GM12878 (cell line): ENCODE data around the gene AKNA. TPM values are rescaled to one million over a fixed set of nuclear protein-coding genes. Genes with fewer than 3 reads are reported as not detected.

Source experiments
- ATAC-seq: fragments of 200-7000 bp; cut with Tn5 transposase; 3 replicates; pipeline ENCODE4 v1.9.1; 2020; ENCODE audit warnings: mild to moderate bottlenecking, moderate library complexity
- BruUV-seq: library from RNA; stranded (reverse); fragments of 400-500 nt; replicated peaks from 2 replicates; lab custom pipeline; 2021; lab: Mats Ljungman, UMichigan
- CTCF ChIA-PET: fragments of 300-600 bp; sonication (Branson Sonifier 250); formaldehyde crosslinking; extraction: SDS; loops from one replicate; lab custom pipeline; 2021; ENCODE audit warnings: inconsistent platforms; lab: Yijun Ruan, JAX
- POLR2A ChIA-PET: fragments of 350-600 bp; formaldehyde crosslinking; extraction: SDS; loops from one replicate; lab custom pipeline; 2021; ENCODE audit warnings: inconsistent platforms; lab: Charles Lee
- RAD21 ChIA-PET: fragments of 300-600 bp; sonication (Branson Sonifier 250); formaldehyde crosslinking; loops from one replicate; lab custom pipeline; 2023; ENCODE audit warnings: antibody characterized with exemption; ENCODE audit not compliant: unreplicated experiment; lab: Charles Lee
- SMC1A ChIA-PET: fragments of 300-600 bp; sonication (Branson Sonifier 250); formaldehyde crosslinking; loops from one replicate; lab custom pipeline; 2023; ENCODE audit not compliant: unreplicated experiment, uncharacterized antibody; lab: Charles Lee
- DNase-seq: peaks from one replicate; pipeline ENCODE4 v3.0.0-alpha.2; 2011; ENCODE audit warnings: low read depth, low spot score
- FAIRE-seq: peaks from 3 replicates; lab custom pipeline; 2011; peaks lifted over from hg19 to GRCh38; lab: Jason Lieb, UNC
- H2AFZ ChIP-seq: 2 replicates; pipeline ENCODE4 v1.6.0; 2011; ENCODE audit warnings: low read depth, low read length, control low read depth; ENCODE audit not compliant: control insufficient read depth
- H3K27ac ChIP-seq: 2 replicates; pipeline ENCODE4 v1.5.1; 2011; ENCODE audit warnings: control low read depth; ENCODE audit not compliant: control insufficient read depth, insufficient read depth
- H3K27me3 ChIP-seq, 2 experiments: replicated peaks in 1 of 2; 2 replicates each; pipeline versions ENCODE4 v1.6.0 to v1.6.1; 2011; ENCODE audit warnings: low read length in 1 of 2; ENCODE audit not compliant: control insufficient read depth in 2 of 2, insufficient read depth in 2 of 2
- H3K36me3 ChIP-seq, 2 experiments: 2 replicates each; pipeline ENCODE4 v1.5.1; 2011; ENCODE audit warnings: low read length in 1 of 2; ENCODE audit not compliant: control insufficient read depth in 2 of 2, insufficient read depth in 2 of 2
- H3K4me1 ChIP-seq: 2 replicates; pipeline ENCODE4 v1.6.1; 2011; ENCODE audit warnings: mild to moderate bottlenecking, low read length, moderate library complexity, mixed read lengths; ENCODE audit not compliant: control insufficient read depth, insufficient read depth
- H3K4me2 ChIP-seq: 2 replicates; pipeline ENCODE4 v1.6.0; 2011; ENCODE audit warnings: control low read depth; ENCODE audit not compliant: control insufficient read depth, insufficient read depth
- H3K4me3 ChIP-seq: fragments of 200-600 bp; sonication (generic); 2 replicates; pipeline ENCODE4 v1.5.1; 2016
- H3K79me2 ChIP-seq: 2 replicates; pipeline ENCODE4 v1.6.0; 2011; ENCODE audit warnings: low read length; ENCODE audit not compliant: control insufficient read depth, insufficient read depth
- H3K9ac ChIP-seq: 2 replicates; pipeline ENCODE4 v1.8.0; 2011; ENCODE audit warnings: low read length, control low read depth, mixed read lengths; ENCODE audit not compliant: control insufficient read depth, insufficient read depth
- H3K9me3 ChIP-seq: replicated peaks from 3 replicates; pipeline ENCODE4 v1.5.1; 2011; ENCODE audit warnings: mild to moderate bottlenecking, low read length; ENCODE audit not compliant: control insufficient read depth, insufficient read depth
- H4K20me1 ChIP-seq: 2 replicates; pipeline ENCODE4 v1.6.0; 2011; ENCODE audit not compliant: control insufficient read depth, insufficient read depth
- ATF7 ChIP-seq: fragments of 450-650 bp; IDR thresholded peaks from 2 replicates; pipeline ENCODE4 v1.6.1; 2016; ENCODE audit warnings: low read depth, mild to moderate bottlenecking
- BRCA1 ChIP-seq: IDR thresholded peaks from 2 replicates; pipeline ENCODE4 v1.6.1; 2011; ENCODE audit warnings: low read depth, low read length, improper control_type of control experiment
- CBFB ChIP-seq: IDR thresholded peaks from 2 replicates; pipeline ENCODE4 v1.6.1; 2016; ENCODE audit warnings: antibody characterized with exemption, low read depth
- CBX3 ChIP-seq: fragments of 200-600 bp; sonication (generic); IDR thresholded peaks from 2 replicates; pipeline ENCODE4 v1.6.1; 2016; ENCODE audit warnings: low read depth, borderline replicate concordance
- FOXM1 ChIP-seq: IDR thresholded peaks from 2 replicates; pipeline ENCODE4 v1.6.1; 2012; ENCODE audit warnings: low read depth, mild to moderate bottlenecking, inconsistent platforms, low read length, moderate library complexity
- GABPA ChIP-seq: IDR thresholded peaks from 2 replicates; pipeline ENCODE4 v1.6.1; 2014; ENCODE audit warnings: antibody characterized with exemption, low read depth, mild to moderate bottlenecking, inconsistent platforms
- HDGF ChIP-seq: fragments of 450-650 bp; IDR thresholded peaks from 2 replicates; pipeline ENCODE4 v1.6.1; 2016; ENCODE audit warnings: antibody characterized with exemption
- MTA3 ChIP-seq: IDR thresholded peaks from 2 replicates; pipeline ENCODE4 v1.6.1; 2012; ENCODE audit warnings: low read length, inconsistent platforms, borderline replicate concordance
- RAD21 ChIP-seq: IDR thresholded peaks from 2 replicates; pipeline ENCODE4 v1.6.1; 2011; ENCODE audit warnings: mild to moderate bottlenecking, low read depth, low read length, moderate library complexity; ENCODE audit not compliant: insufficient read depth
- RAD51 ChIP-seq: fragments of 450-650 bp; IDR thresholded peaks from 2 replicates; pipeline ENCODE4 v1.6.1; 2016; ENCODE audit warnings: moderate library complexity, mild to moderate bottlenecking, inconsistent platforms
- RELA ChIP-seq: fragments of 450-650 bp; IDR thresholded peaks from 2 replicates; pipeline ENCODE4 v1.8.0; 2014; ENCODE audit warnings: borderline replicate concordance; ENCODE audit not compliant: partially characterized antibody
- SMC3 ChIP-seq: IDR thresholded peaks from 2 replicates; pipeline ENCODE4 v1.6.1; 2011; ENCODE audit warnings: low read length, improper control_type of control experiment, borderline replicate concordance
- SUZ12 ChIP-seq: fragments of 200-600 bp; sonication (generic); IDR thresholded peaks from one replicate; pipeline ENCODE4 v1.6.1; 2018; ENCODE audit warnings: antibody characterized with exemption, mild to moderate bottlenecking; ENCODE audit not compliant: unreplicated experiment
- ZBTB4 ChIP-seq: fragments of 450-650 bp; formaldehyde crosslinking; IDR thresholded peaks from 2 replicates; pipeline ENCODE4 v1.4.0; 2022; ENCODE audit warnings: mild to moderate bottlenecking, moderate library complexity
- ZNF274 ChIP-seq: IDR thresholded peaks from one replicate; pipeline ENCODE4 v1.8.0; 2011; ENCODE audit not compliant: insufficient read length, insufficient read depth
- WGBS: methylation state at CpG from one replicate; pipeline ENCODE4 v1.1.6; 2016; ENCODE audit warnings: low lambda C conversion rate; ENCODE audit not compliant: insufficient replicate concordance, insufficient coverage; ENCODE audit errors: missing lambda C conversion rate; 5-methylcytosine and 5-hydroxymethylcytosine counted together
- in situ Hi-C: fragments of 300-500 bp; cut with MboI; formaldehyde crosslinking; loops from 9 replicates; pipeline ENCODE4 v1.14.3; 2018; ENCODE audit warnings: mixed read lengths
- intact Hi-C: fragments of 100-400 bp; cut with micrococcal nuclease; formaldehyde crosslinking; loops from one replicate; pipeline ENCODE4 v1.14.2; 2022; ENCODE audit not compliant: unreplicated experiment
- polyA plus RNA-seq, 11 experiments: library from polyadenylated mRNA; depleted of rRNA in 4 of 11; unstranded in 6 of 11; stranded (reverse) in 5 of 11; fragments of >200 nt; fragmentation: Nextera tagmentation in 4 of 11; fragmentation: Illumina TruSeq in 1 of 11; extraction: Ambion mirVana in 4 of 11; extraction: Trizol in 1 of 11; gene quantifications; 1 replicate in 1 of 11; 2 replicates in 10 of 11; pipeline versions ENCODE4 v1.2.1 to v1.2.3, GENCODE V29; 2011 to 2016; ENCODE audit warnings: inconsistent platforms in 2 of 11, missing spikeins in 2 of 11, low read depth in 1 of 11
- total RNA-seq, 4 experiments: library from RNA; depleted of rRNA in 3 of 4; stranded (reverse); fragments of >200 nt in 3 of 4; fragmentation: Illumina TruSeq in 1 of 4; extraction: Trizol in 1 of 4; gene quantifications; 2 replicates each; pipeline versions ENCODE4 v1.2.1 to v1.2.3, GENCODE V29; 2013 to 2021

Gene AKNA
- total and polyA plus RNA-seq, 10 of the 15 experiments (the other 5 are each of a cell fraction or from before 2014, with no cell fraction given) = 1.6 to 132 (median 35.3) TPM

- no peaks in the 10 kb centered on the region for H3K36me3 ChIP-seq
- FAIRE-seq = no peak
- intact Hi-C loops (no loop called here), in situ Hi-C loops (loop anchor here (10.0 kb wide), 1 partner anchor 1111 kb away; no protein-coding TSS in a partner anchor)
- no peaks in the 10 kb centered on the region for H3K9me3 ChIP-seq
- no TSS peak for BruUV-seq
- H4K20me1 ChIP-seq = no peaks in the 10 kb centered on the region
- H3K27me3 ChIP-seq = no peaks in the 10 kb centered on the region
- ATAC-seq = peak; percentile 10; the same call in 2 of the 3 replicates
- DNase-seq = no peak
- no peak overlapping the region for H3K9ac ChIP-seq
- POLR2A ChIA-PET = interaction anchor here (0.9 kb wide), 1 partner anchor 242 kb away, joined by 3 read pairs; no protein-coding TSS in a partner anchor
- no peak overlapping the region for H2AFZ ChIP-seq
- WGBS = 14% methylated on average over 5 of the region's 5 CpGs
- peaks cover 4% of the 10 kb centered on the region; the same call in 1 of the 2 replicates for H3K4me1 ChIP-seq
- no peak overlapping the region for H3K4me2 ChIP-seq
- H3K27ac ChIP-seq = no peak overlapping the region
- H3K4me3 ChIP-seq = no peak overlapping the region
- SMC1A ChIA-PET = interaction anchor here (0.8 to 1.8 kb wide), 7 partner anchors 8 to 608 kb away, joined by 3 to 13 read pairs (median 3); no protein-coding TSS in a partner anchor
- CTCF ChIA-PET = interaction anchor here (1.4 to 2.2 kb wide), 3 partner anchors 8 to 240 kb away, joined by 3 to 8 read pairs (median 5); no protein-coding TSS in a partner anchor
- no peaks in the 10 kb centered on the region for H3K79me2 ChIP-seq
- RAD21 ChIA-PET = interaction anchor here (0.7 to 1.9 kb wide), 3 partner anchors 8 to 240 kb away, joined by 3 to 5 read pairs (median 3); no protein-coding TSS in a partner anchor
- TF ChIP-seq MTA3 (no peak), ZNF274 (no peak), RAD51 (no peak), SMC3 (no peak), FOXM1 (no peak), CBX3 (no peak)
These were observed 26.1 kb upstream of the AKNA start for GRCh38 chr9:114413861-114414301.

GRCh38 chr9:114412048-114412683 is 24.4 kb upstream of the AKNA start:
- H3K27ac ChIP-seq = no peak overlapping the region
- no peaks in the 10 kb centered on the region for H4K20me1 ChIP-seq
- peaks cover 4% of the 10 kb centered on the region; the same call in 1 of the 2 replicates for H3K4me1 ChIP-seq
- POLR2A ChIA-PET = no interaction called here
- CTCF ChIA-PET = interaction anchor here (1.0 kb wide), 1 partner anchor 269 kb away, joined by 3 read pairs; no protein-coding TSS in a partner anchor
- SMC1A ChIA-PET = no interaction called here
- H2AFZ ChIP-seq = no peak overlapping the region
- no peak for DNase-seq
- no peak overlapping the region for H3K4me2 ChIP-seq
- no peaks in the 10 kb centered on the region for H3K79me2 ChIP-seq
- WGBS = 67% methylated on average over 7 of the region's 12 CpGs
- H3K4me3 ChIP-seq = no peak overlapping the region
- no peaks in the 10 kb centered on the region for H3K36me3 ChIP-seq
- H3K9me3 ChIP-seq = no peaks in the 10 kb centered on the region
- no peaks in the 10 kb centered on the region; a peak in 1 of 4 replicates for H3K27me3 ChIP-seq
- RAD21 ChIA-PET = no interaction called here
- intact Hi-C loops = no loop called here
- in situ Hi-C loops = loop anchor here (10.0 kb wide), 1 partner anchor 1113 kb away; no protein-coding TSS in a partner anchor
- ATAC-seq = no peak
- H3K9ac ChIP-seq = no peak overlapping the region
- no TSS peak for BruUV-seq
- TF ChIP-seq CBFB (no peak), HDGF (no peak), SUZ12 (no peak), RELA (no peak), ATF7 (no peak), GABPA (no peak), RAD21 (no peak), BRCA1 (no peak), ZBTB4 (CRISPR knock-in tag) (no peak)
- no peak for FAIRE-seq
